ENCODE results near the gene ATXN1. TPM values are rescaled to one million over a fixed set of nuclear protein-coding genes. Genes with fewer than 3 reads are reported as not detected.
A peak's percentile ranks its signal among the peaks of the same experiment; 100 is the strongest.

ATXN1 gene
- total and polyA plus RNA-seq, 2 of the 13 experiments (the other 11 are each of a cell fraction or from before 2014, with no cell fraction given) = 20.7 to 39.5 TPM

DNA sequence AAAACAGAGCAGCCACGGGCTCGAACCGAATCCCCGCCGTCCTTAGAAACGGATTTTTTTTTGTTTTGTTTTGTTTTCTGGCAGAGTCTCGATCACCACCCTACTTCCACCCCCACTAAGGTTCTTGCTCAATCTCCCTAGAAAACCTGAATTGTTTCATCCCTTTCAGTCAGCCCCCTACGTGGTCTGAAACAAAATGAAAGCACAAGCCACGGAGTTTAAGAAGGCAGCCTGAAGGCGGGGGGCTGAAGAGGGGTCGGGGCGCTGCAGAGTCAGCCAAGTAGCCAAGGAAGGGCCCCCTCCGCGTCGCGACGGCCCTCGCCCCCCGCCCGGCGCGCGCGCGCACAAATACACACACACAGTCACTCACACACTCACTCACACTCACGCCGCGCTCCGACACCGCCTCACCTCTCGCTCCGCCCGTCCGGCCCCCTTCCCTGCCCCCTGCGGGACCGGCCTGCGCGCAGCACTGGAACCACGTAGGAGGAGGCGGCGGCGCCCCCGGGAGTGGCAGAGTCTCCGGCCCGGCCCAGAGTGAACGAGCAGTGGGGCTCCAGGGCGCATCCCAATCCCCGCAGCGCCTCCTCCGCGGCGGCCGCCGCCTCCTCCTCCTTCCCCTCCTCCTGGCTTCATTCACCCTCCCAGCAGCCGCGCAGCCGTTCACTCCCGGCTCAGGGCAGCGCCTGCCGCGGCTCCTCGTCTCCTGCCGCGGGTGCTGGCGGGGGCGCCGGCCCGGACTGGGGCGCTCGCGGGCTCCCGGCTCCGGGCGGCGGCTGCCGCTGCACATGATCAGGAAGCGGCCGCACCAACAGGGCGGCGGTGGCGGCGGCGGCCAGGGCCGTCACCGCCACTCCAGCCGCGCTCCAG is 1.4 kb downstream of the ATXN1 start (continued):
- TF ChIP-seq GLI4 (CRISPR knock-in tag; IDR thresholded peaks at IDR 0.05; ENCODE audit: borderline replicate concordance) (peak; percentile 70; the same call in 1 of the 2 replicates), ZNF7 (CRISPR knock-in tag; IDR thresholded peaks at IDR 0.05) (no peak), SIX4 (CRISPR knock-in tag; IDR thresholded peaks at IDR 0.05) (no peak; the same call in 1 of the 2 replicates), ZNF44 (CRISPR knock-in tag; IDR thresholded peaks at IDR 0.05) (peak; percentile 66; the same call in 1 of the 2 replicates), KDM5B (CRISPR knock-in tag; IDR thresholded peaks at IDR 0.05; ENCODE audit: borderline replicate concordance) (peak; percentile 83; the same call in 1 of the 2 replicates), TEAD3 (CRISPR knock-in tag; optimal IDR thresholded peaks at IDR 0.05; ENCODE audit: borderline replicate concordance) (peak; percentile 67), ZBTB20 (CRISPR knock-in tag; IDR thresholded peaks at IDR 0.05; ENCODE audit: borderline replicate concordance, low read depth) (peak; percentile 60), ETV6 (CRISPR knock-in tag; conservative IDR thresholded peaks at IDR 0.05) (no peak), ZNF460 (CRISPR knock-in tag; IDR thresholded peaks at IDR 0.05; ENCODE audit: borderline replicate concordance) (no peak; the same call in 1 of the 2 replicates), NFIB (CRISPR knock-in tag; IDR thresholded peaks at IDR 0.05; ENCODE audit: borderline replicate concordance) (no peak), SAP130 (CRISPR knock-in tag; IDR thresholded peaks at IDR 0.05; ENCODE audit: low read depth) (peak; percentile 92), TOPORS (CRISPR knock-in tag; IDR thresholded peaks at IDR 0.05) (peak; percentile 85; the same call in 1 of the 2 replicates), SATB2 (CRISPR knock-in tag; IDR thresholded peaks at IDR 0.05) (peak; percentile 40; the same call in 1 of the 2 replicates), ZMYM4 (CRISPR knock-in tag; IDR thresholded peaks at IDR 0.05) (peak; percentile 52), ZNF746 (CRISPR knock-in tag; IDR thresholded peaks at IDR 0.05) (peak; percentile 82), ZNF160 (CRISPR knock-in tag; IDR thresholded peaks at IDR 0.05) (no peak), HNRNPL (IDR thresholded peaks at IDR 0.05; ENCODE audit: low read depth, low read length) (peak; percentile 69; the same call in 1 of the 2 replicates), ZNF17 (CRISPR knock-in tag; IDR thresholded peaks at IDR 0.05) (no peak)
- TF ChIP-seq, protein P1, sequence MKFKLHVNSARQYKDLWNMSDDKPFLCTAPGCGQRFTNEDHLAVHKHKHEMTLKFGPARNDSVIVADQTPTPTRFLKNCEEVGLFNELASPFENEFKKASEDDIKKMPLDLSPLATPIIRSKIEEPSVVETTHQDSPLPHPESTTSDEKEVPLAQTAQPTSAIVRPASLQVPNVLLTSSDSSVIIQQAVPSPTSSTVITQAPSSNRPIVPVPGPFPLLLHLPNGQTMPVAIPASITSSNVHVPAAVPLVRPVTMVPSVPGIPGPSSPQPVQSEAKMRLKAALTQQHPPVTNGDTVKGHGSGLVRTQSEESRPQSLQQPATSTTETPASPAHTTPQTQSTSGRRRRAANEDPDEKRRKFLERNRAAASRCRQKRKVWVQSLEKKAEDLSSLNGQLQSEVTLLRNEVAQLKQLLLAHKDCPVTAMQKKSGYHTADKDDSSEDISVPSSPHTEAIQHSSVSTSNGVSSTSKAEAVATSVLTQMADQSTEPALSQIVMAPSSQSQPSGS (CRISPR knock-in tag; IDR thresholded peaks at IDR 0.05) = peak; percentile 26; the same call in 1 of the 2 replicates
- TF ChIP-seq, protein P2, sequence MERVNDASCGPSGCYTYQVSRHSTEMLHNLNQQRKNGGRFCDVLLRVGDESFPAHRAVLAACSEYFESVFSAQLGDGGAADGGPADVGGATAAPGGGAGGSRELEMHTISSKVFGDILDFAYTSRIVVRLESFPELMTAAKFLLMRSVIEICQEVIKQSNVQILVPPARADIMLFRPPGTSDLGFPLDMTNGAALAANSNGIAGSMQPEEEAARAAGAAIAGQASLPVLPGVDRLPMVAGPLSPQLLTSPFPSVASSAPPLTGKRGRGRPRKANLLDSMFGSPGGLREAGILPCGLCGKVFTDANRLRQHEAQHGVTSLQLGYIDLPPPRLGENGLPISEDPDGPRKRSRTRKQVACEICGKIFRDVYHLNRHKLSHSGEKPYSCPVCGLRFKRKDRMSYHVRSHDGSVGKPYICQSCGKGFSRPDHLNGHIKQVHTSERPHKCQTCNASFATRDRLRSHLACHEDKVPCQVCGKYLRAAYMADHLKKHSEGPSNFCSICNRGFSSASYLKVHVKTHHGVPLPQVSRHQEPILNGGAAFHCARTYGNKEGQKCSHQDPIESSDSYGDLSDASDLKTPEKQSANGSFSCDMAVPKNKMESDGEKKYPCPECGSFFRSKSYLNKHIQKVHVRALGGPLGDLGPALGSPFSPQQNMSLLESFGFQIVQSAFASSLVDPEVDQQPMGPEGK (CRISPR knock-in tag; IDR thresholded peaks at IDR 0.05) = peak; percentile 96
- TF ChIP-seq, protein P3, sequence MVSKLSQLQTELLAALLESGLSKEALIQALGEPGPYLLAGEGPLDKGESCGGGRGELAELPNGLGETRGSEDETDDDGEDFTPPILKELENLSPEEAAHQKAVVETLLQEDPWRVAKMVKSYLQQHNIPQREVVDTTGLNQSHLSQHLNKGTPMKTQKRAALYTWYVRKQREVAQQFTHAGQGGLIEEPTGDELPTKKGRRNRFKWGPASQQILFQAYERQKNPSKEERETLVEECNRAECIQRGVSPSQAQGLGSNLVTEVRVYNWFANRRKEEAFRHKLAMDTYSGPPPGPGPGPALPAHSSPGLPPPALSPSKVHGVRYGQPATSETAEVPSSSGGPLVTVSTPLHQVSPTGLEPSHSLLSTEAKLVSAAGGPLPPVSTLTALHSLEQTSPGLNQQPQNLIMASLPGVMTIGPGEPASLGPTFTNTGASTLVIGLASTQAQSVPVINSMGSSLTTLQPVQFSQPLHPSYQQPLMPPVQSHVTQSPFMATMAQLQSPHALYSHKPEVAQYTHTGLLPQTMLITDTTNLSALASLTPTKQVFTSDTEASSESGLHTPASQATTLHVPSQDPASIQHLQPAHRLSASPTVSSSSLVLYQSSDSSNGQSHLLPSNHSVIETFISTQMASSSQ (IDR thresholded peaks at IDR 0.05; ENCODE audit: low read depth) = no peak
- TF ChIP-seq, protein P3 (CRISPR knock-in tag; IDR thresholded peaks at IDR 0.05; ENCODE audit: borderline replicate concordance) = no peak
